Upper lobe of left lung (tissue), 4 donors: Measurements from ENCODE around the gene TCHHL1.

ENCODE experiments used
- CTCF ChIP-seq, 6 experiments: fragments of 450-650 bp in 4 of 6; fragments of 200-600 bp in 2 of 6; sonication (generic) in 2 of 6; IDR thresholded peaks; one replicate each; pipeline ENCODE4 v1.5.1; 2016 to 2019; ENCODE audit warnings: antibody characterized with exemption in 6 of 6
- POLR2A ChIP-seq, 4 donors: fragments of 450-650 bp; IDR thresholded peaks; one replicate each; pipeline ENCODE4 v1.5.1; 2016 to 2017; ENCODE audit warnings: antibody characterized with exemption in 4 of 4, mild to moderate bottlenecking in 2 of 4

- TF ChIP-seq CTCF (IDR thresholded peaks at IDR 0.05) (no peak), POLR2A (IDR thresholded peaks at IDR 0.05) (no peak)
Observed at GRCh38 chr1:152118915-152119314, 30.1 kb upstream of the TCHHL1 start.
